PC-9 (cell line): ENCODE data around the gene CLCN1. TPM values are rescaled to one million over a fixed set of nuclear protein-coding genes. Genes with fewer than 3 reads are reported as not detected.
A peak's percentile ranks its signal among the peaks of the same experiment; 100 is the strongest.

ENCODE experiments used
- BruUV-seq: library from RNA; stranded (reverse); fragments of 400-500 nt; replicated peaks from 2 replicates; lab custom pipeline; 2021; lab: Mats Ljungman, UMichigan
- CTCF ChIA-PET: fragments of 300-600 bp; sonication (Branson Sonifier 250); formaldehyde crosslinking; loops from one replicate; lab custom pipeline; 2022; ENCODE audit warnings: antibody characterized with exemption; lab: Charles Lee
- POLR2A ChIA-PET: fragments of 300-600 bp; sonication (Branson Sonifier 250); formaldehyde crosslinking; loops from one replicate; lab custom pipeline; 2022; ENCODE audit warnings: antibody characterized with exemption; ENCODE audit not compliant: unreplicated experiment; lab: Charles Lee
- DNase-seq, 2 experiments: peaks; one replicate each; pipeline versions ENCODE4 v3.0.0 to v3.0.0-alpha.2; 2015 to 2022; ENCODE audit warnings: mixed read lengths in 1 of 2
- H2AFZ ChIP-seq: fragments of 200-600 bp; sonication (generic); 2 replicates; pipeline ENCODE4 v1.8.1; 2017; ENCODE audit warnings: antibody characterized with exemption
- H3F3A ChIP-seq: fragments of 200-600 bp; sonication (generic); 2 replicates; pipeline ENCODE4 v1.8.1; 2017; ENCODE audit warnings: antibody characterized with exemption, mild to moderate bottlenecking, low read depth; ENCODE audit not compliant: insufficient read depth
- H3K27ac ChIP-seq: fragments of 200-600 bp; sonication (generic); 2 replicates; pipeline ENCODE4 v1.6.1; 2016; ENCODE audit warnings: mixed run types
- H3K27me3 ChIP-seq: fragments of 200-600 bp; sonication (generic); 2 replicates; pipeline ENCODE4 v1.6.1; 2016; ENCODE audit warnings: low read depth, mixed run types; ENCODE audit not compliant: insufficient read depth
- H3K36me3 ChIP-seq: fragments of 200-600 bp; sonication (generic); 2 replicates; pipeline ENCODE4 v1.6.1; 2016; ENCODE audit warnings: low read depth, mixed run types
- H3K4me1 ChIP-seq: fragments of 200-600 bp; sonication (generic); replicated peaks from 2 replicates; pipeline ENCODE4 v1.6.1; 2016; ENCODE audit warnings: mixed run types; ENCODE audit not compliant: insufficient read depth
- H3K4me2 ChIP-seq: fragments of 200-600 bp; sonication (generic); 2 replicates; pipeline ENCODE4 v1.6.1; 2017; ENCODE audit warnings: mixed run types
- H3K4me3 ChIP-seq: fragments of 200-600 bp; sonication (generic); 2 replicates; pipeline ENCODE4 v1.6.1; 2016; ENCODE audit warnings: mixed run types
- H3K79me2 ChIP-seq: fragments of 200-600 bp; sonication (generic); 2 replicates; pipeline ENCODE4 v1.6.1; 2017; ENCODE audit warnings: low read depth, mixed run types
- H3K9me2 ChIP-seq: fragments of 200-600 bp; sonication (generic); 2 replicates; pipeline ENCODE4 v1.8.1; 2017; ENCODE audit warnings: mild to moderate bottlenecking; ENCODE audit not compliant: insufficient read depth
- H3K9me3 ChIP-seq: fragments of 200-600 bp; sonication (generic); 2 replicates; pipeline ENCODE4 v1.8.1; 2016; ENCODE audit warnings: low read depth; ENCODE audit not compliant: insufficient read depth
- H4K20me1 ChIP-seq: fragments of 200-600 bp; sonication (generic); 2 replicates; pipeline ENCODE4 v1.8.1; 2017; ENCODE audit not compliant: insufficient read depth
- EZH2 ChIP-seq: fragments of 200-600 bp; sonication (generic); IDR thresholded peaks from 2 replicates; pipeline ENCODE4 v1.8.0; 2017; ENCODE audit warnings: antibody characterized with exemption, low read depth
- intact Hi-C: fragments of 100-400 bp; cut with micrococcal nuclease; formaldehyde crosslinking; loops from one replicate; pipeline ENCODE4 v1.10.0; 2022; ENCODE audit not compliant: unreplicated experiment
- total RNA-seq: library from RNA; stranded (reverse); gene quantifications from 2 replicates; pipeline ENCODE4 v1.2.3, GENCODE V29; 2021
- TF ChIP-seq, protein P1 (sequence below): fragments of 200-600 bp; sonication (generic); conservative IDR thresholded peaks from 2 replicates; pipeline ENCODE4 v1.6.1; 2017; ENCODE audit warnings: mixed run types, antibody characterized with exemption, mild to moderate bottlenecking, moderate library complexity

Gene CLCN1
- total RNA-seq, 1 experiment from 2014 or later, result not detected

DNA sequence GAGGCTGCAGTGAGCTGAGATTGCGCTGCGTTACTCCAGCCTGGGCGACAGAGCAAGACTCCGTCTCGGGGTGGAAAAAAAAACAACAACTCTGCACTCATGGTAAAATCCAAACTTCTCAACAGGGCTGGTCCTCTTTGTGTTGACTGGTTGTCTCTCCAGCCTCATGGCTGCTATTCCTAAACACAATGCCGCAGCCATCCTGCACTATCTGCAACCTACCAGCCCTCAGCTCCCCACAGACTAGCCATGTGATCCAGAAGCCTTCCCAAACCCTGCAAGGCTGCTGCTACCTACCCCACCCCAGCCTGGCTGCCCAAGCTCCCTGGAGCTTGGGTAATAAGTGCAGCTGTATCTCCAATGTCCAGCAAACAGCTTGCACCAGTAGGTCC, 77.0 kb downstream of the CLCN1 start:
- Histone ChIP-seq H3K79me2 (no peaks in the 10 kb centered on the region), H3K27me3 (no peaks in the 10 kb centered on the region), H3K27ac (no peak overlapping the region), H3K4me2 (no peak overlapping the region), H3K36me3 (0 out of 2 replicates have a peak, but pooled peaks cover 30% of the 10 kb centered on the region), H3K9me2 (no peaks in the 10 kb centered on the region), H3K4me1 (no peaks in the 10 kb centered on the region), H4K20me1 (0 out of 2 replicates have a peak, but pooled peaks cover 6% of the 10 kb centered on the region), H2AFZ (no peak overlapping the region), H3K4me3 (no peak overlapping the region), H3F3A (peaks cover 12% of the 10 kb centered on the region; the same call in 1 of the 2 replicates), H3K9me3 (no peaks in the 10 kb centered on the region)
- intact Hi-C loops, result no loop called here
- POLR2A ChIA-PET, result no interaction called here
- DNase-seq, result no peak
- CTCF ChIA-PET, result no interaction called here
- TSS peak; percentile 17 for BruUV-seq
- TF ChIP-seq, protein P1, sequence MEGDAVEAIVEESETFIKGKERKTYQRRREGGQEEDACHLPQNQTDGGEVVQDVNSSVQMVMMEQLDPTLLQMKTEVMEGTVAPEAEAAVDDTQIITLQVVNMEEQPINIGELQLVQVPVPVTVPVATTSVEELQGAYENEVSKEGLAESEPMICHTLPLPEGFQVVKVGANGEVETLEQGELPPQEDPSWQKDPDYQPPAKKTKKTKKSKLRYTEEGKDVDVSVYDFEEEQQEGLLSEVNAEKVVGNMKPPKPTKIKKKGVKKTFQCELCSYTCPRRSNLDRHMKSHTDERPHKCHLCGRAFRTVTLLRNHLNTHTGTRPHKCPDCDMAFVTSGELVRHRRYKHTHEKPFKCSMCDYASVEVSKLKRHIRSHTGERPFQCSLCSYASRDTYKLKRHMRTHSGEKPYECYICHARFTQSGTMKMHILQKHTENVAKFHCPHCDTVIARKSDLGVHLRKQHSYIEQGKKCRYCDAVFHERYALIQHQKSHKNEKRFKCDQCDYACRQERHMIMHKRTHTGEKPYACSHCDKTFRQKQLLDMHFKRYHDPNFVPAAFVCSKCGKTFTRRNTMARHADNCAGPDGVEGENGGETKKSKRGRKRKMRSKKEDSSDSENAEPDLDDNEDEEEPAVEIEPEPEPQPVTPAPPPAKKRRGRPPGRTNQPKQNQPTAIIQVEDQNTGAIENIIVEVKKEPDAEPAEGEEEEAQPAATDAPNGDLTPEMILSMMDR, result no peak
- no peak for TF ChIP-seq EZH2

DNA sequence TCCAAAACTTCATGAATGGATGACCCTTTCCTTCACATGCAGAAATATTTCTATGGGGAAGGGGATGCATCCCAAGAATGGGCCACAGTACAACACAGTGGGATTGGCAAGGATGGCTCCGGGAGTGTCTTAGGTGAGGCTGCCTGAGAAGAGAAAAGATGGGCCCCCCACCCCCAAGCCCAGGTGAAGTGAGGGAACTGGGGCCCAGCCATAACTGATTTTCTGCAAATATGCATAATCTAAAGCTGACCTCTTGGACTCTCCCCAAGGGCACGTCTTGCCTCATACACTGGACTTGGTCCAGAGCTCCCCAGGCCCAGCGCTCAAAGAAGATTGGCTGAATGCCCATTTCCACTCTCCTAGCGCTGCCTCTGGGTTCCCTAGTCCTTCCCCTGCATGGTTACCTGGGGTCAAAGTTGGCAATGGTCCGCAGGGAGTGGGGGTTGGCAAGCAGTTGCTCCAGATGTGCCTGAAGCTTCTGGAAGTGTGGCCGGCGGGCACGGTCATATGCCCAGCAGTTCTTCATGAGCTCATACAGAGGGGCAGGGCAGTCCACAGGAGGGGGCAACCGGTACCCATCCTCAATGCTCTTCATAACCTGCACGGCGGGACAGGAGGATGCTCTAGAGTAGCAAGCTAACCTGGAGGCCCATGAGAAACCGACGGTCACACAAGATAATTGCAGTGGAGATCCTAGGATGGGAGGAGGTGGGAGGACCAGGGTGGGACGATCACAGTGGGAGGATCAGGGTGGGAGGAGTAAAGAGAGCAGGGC, 77.5 kb downstream of the CLCN1 start:
- ChIA-PET CTCF (no interaction called here), POLR2A (interaction anchor here (0.6 kb wide), 1 partner anchor 24 kb away, joined by 3 read pairs; no protein-coding TSS in a partner anchor)
- Histone ChIP-seq H3K9me2 (no peaks in the 10 kb centered on the region), H3K36me3 (0 out of 2 replicates have a peak, but pooled peaks cover 27% of the 10 kb centered on the region), H3K4me3 (no peak overlapping the region), H3K27ac (no peak overlapping the region), H3K4me1 (no peaks in the 10 kb centered on the region), H3F3A (peaks cover 12% of the 10 kb centered on the region; the same call in 1 of the 2 replicates), H3K4me2 (no peak overlapping the region), H4K20me1 (0 out of 2 replicates have a peak, but pooled peaks cover under 1% of the 10 kb centered on the region), H3K79me2 (no peaks in the 10 kb centered on the region), H3K9me3 (no peaks in the 10 kb centered on the region), H3K27me3 (no peaks in the 10 kb centered on the region), H2AFZ (no peak overlapping the region)
- TF ChIP-seq, protein P1, result no peak
- no peak for TF ChIP-seq EZH2
- no peak for DNase-seq
- no TSS peak for BruUV-seq
- intact Hi-C loops, result no loop called here

- BruUV-seq, result no TSS peak
- no peaks in the 10 kb centered on the region for H3K9me2 ChIP-seq
- no peak for DNase-seq
- ChIA-PET CTCF (no interaction called here), POLR2A (interaction anchor here (0.6 kb wide), 1 partner anchor 25 kb away, joined by 3 read pairs; no protein-coding TSS in a partner anchor)
- no peak overlapping the region for H3K4me2 ChIP-seq
- 0 out of 2 replicates have a peak, but pooled peaks cover 21% of the 10 kb centered on the region for H3K36me3 ChIP-seq
- H3K27ac ChIP-seq, result no peak overlapping the region
- no peaks in the 10 kb centered on the region for H3K27me3 ChIP-seq
- intact Hi-C loops, result no loop called here
- no peak overlapping the region for H2AFZ ChIP-seq
- no peaks in the 10 kb centered on the region for H4K20me1 ChIP-seq
- TF ChIP-seq, protein P1, result no peak
- TF ChIP-seq EZH2, result no peak
- no peaks in the 10 kb centered on the region for H3K4me1 ChIP-seq
- H3K79me2 ChIP-seq, result no peaks in the 10 kb centered on the region
- H3F3A ChIP-seq, result peaks cover 11% of the 10 kb centered on the region; the same call in 1 of the 2 replicates
- no peak overlapping the region for H3K4me3 ChIP-seq
- no peaks in the 10 kb centered on the region for H3K9me3 ChIP-seq
These were observed 78.2 kb downstream of the CLCN1 start for GRCh38 chr7:143394068-143394467.
